Neural cell (in vitro differentiated cells): ENCODE data around the gene OSBPL2.

ENCODE experiments used
- CTCF ChIP-seq: fragments of 450-650 bp; IDR thresholded peaks from 2 replicates; pipeline ENCODE4 v1.5.1; 2014; ENCODE audit warnings: antibody characterized with exemption, mild to moderate bottlenecking, moderate library complexity; ENCODE audit not compliant: poor library complexity, severe bottlenecking
- EZH2 ChIP-seq: fragments of 200-600, 300-800 bp; shearing (Covaris generic), sonication (generic); IDR thresholded peaks from 2 replicates; pipeline ENCODE4 v1.6.1; 2014; ENCODE audit warnings: antibody characterized with exemption, low read length, borderline replicate concordance, mild to moderate bottlenecking; ENCODE audit not compliant: insufficient read depth, poor library complexity, severe bottlenecking
- TAF1 ChIP-seq: IDR thresholded peaks from 2 replicates; pipeline ENCODE4 v1.6.1; 2012; ENCODE audit warnings: low read depth

- no peak for TF ChIP-seq CTCF
- no peak for TF ChIP-seq TAF1
- TF ChIP-seq EZH2: no peak
Observed at GRCh38 chr20:62222266-62222850, 16.0 kb upstream of the OSBPL2 start.
